ENCODE results near the gene SRSF9. TPM values are rescaled to one million over a fixed set of nuclear protein-coding genes. Genes with fewer than 3 reads are reported as not detected.
A peak's percentile ranks its signal among the peaks of the same experiment; 100 is the strongest.

The SRSF9 gene
- total RNA-seq, 1 donor from 2014 or later = 113 TPM

DNA sequence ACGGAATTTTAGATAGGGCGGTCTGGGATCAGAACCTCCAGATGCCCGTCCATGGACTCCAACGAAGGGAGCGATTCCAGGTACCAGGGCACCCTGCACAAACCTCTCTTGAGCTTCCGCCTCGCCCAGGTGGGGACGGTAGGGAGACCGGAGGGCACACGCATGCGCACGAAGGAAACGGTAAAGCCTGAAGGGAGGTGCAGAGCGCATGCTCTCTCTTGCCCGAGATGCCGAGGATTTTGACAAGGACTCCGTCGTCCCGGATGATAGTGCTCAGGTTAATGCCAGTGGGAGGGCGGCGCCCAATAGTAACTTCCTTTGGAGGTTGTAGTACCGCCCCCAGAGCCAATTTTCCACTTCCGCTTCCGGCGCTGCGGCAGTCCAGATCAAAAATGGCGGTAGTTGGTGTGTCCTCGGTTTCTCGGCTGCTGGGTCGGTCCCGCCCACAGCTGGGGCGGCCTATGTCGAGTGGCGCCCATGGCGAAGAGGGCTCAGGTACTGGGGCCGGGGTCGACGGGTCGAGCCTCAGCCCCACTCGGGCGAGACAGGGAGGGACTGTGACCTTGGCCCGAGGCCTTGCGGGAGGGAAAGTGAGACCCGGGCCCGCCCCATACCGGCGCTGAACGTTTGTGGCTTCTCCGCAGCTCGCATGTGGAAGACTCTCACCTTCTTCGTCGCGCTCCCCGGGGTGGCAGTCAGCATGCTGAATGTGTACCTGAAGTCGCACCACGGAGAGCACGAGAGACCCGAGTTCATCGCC lies 31.6 kb downstream of the SRSF9 start, which contains the start of gene COX6A1:
COX6A1 (plus strand) TSS at position 379 of the 760 bp plus-strand sequence; CDS start at position 393, 14 bp downstream.
- Mint-ChIP-seq H3K4me3 (ENCODE audit: unreplicated experiment) (peak within 1 kb of the TSS; percentile 90), H3K9me3 (ENCODE audit: low read depth) (no peaks in the 10 kb centered on the region), H3K27ac (ENCODE audit: unreplicated experiment) (peak within 1 kb of the TSS; percentile 76), H3K27me3 (ENCODE audit: low read depth) (no peaks in the 10 kb centered on the region), H3K36me3 (ENCODE audit: low read depth) (peaks cover 4% of the 10 kb centered on the region), H3K4me1 (ENCODE audit: low read depth) (peaks cover 25% of the 10 kb centered on the region)
- peak; percentile 98 for DNase-seq (ENCODE audit: low spot score)
- TF ChIP-seq, protein P1, sequence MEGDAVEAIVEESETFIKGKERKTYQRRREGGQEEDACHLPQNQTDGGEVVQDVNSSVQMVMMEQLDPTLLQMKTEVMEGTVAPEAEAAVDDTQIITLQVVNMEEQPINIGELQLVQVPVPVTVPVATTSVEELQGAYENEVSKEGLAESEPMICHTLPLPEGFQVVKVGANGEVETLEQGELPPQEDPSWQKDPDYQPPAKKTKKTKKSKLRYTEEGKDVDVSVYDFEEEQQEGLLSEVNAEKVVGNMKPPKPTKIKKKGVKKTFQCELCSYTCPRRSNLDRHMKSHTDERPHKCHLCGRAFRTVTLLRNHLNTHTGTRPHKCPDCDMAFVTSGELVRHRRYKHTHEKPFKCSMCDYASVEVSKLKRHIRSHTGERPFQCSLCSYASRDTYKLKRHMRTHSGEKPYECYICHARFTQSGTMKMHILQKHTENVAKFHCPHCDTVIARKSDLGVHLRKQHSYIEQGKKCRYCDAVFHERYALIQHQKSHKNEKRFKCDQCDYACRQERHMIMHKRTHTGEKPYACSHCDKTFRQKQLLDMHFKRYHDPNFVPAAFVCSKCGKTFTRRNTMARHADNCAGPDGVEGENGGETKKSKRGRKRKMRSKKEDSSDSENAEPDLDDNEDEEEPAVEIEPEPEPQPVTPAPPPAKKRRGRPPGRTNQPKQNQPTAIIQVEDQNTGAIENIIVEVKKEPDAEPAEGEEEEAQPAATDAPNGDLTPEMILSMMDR (IDR thresholded peaks at IDR 0.05) = no peak

DNA sequence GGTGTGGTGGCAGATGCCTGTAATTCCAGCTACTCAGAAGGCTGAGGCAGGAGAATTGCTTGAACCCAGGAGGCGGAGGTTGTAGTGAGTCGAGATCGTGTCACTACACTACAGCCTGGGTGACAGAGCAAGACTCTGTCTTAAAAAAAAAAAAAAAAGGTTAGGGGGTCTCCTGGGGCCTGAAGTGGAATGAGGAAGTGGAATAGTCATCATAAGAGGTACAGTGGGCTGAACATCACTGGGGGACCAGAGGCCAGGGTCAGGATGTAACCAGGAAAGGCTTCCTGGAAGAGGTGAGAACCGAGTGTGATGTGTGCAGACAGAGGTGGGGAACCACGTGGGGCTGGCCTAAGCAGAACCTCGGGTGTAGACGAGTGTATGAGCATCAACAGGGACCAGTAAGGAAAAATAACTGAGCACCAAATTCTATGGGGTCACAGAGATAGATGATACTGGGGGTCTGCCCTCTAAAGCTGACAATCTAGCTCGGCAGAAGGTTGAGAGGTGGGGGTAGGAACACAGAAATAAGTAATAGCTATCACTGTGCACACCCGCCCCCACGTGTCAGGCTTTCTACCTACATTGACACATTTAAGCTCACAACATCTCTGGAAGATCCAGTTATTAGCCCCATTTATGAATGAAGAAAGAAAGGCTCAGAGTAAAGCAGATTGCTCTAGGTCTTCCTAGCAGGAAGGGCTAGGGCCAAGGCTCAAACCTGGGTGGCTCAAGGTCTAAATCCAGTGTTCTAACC lies 36.6 kb downstream of the SRSF9 start:
- DNase-seq (ENCODE audit: low spot score) = no peak
- Mint-ChIP-seq H3K27ac (ENCODE audit: unreplicated experiment) (no peak overlapping the region), H3K9me3 (ENCODE audit: low read depth) (no peaks in the 10 kb centered on the region), H3K36me3 (ENCODE audit: low read depth) (no peaks in the 10 kb centered on the region), H3K4me1 (ENCODE audit: low read depth) (peaks cover 9% of the 10 kb centered on the region), H3K4me3 (ENCODE audit: unreplicated experiment) (no peak overlapping the region), H3K27me3 (ENCODE audit: low read depth) (no peaks in the 10 kb centered on the region)
- TF ChIP-seq, protein P1 (IDR thresholded peaks at IDR 0.05) = no peak

- H3K27me3 Mint-ChIP-seq (ENCODE audit: low read depth) = no peaks in the 10 kb centered on the region
- peaks cover 2% of the 10 kb centered on the region for H3K4me1 Mint-ChIP-seq (ENCODE audit: low read depth)
- H3K27ac Mint-ChIP-seq (ENCODE audit: unreplicated experiment) = no peak overlapping the region
- no peaks in the 10 kb centered on the region for H3K9me3 Mint-ChIP-seq (ENCODE audit: low read depth)
- TF ChIP-seq, protein P1 (IDR thresholded peaks at IDR 0.05) = no peak
- H3K36me3 Mint-ChIP-seq (ENCODE audit: low read depth) = no peaks in the 10 kb centered on the region
- no peak overlapping the region for H3K4me3 Mint-ChIP-seq (ENCODE audit: unreplicated experiment)
- peak; percentile 14 for DNase-seq (ENCODE audit: low spot score)
Observed at GRCh38 chr12:120429368-120429767, 40.2 kb downstream of the SRSF9 start.

GRCh38 chr12:120428597-120429229 lies 40.8 kb downstream of the SRSF9 start:
- peaks cover 2% of the 10 kb centered on the region for H3K4me1 Mint-ChIP-seq (ENCODE audit: low read depth)
- H3K4me3 Mint-ChIP-seq (ENCODE audit: unreplicated experiment) = no peak overlapping the region
- no peaks in the 10 kb centered on the region for H3K9me3 Mint-ChIP-seq (ENCODE audit: low read depth)
- DNase-seq (ENCODE audit: low spot score) = no peak
- no peaks in the 10 kb centered on the region for H3K27me3 Mint-ChIP-seq (ENCODE audit: low read depth)
- H3K36me3 Mint-ChIP-seq (ENCODE audit: low read depth) = no peaks in the 10 kb centered on the region
- TF ChIP-seq, protein P1 (IDR thresholded peaks at IDR 0.05) = no peak
- no peak overlapping the region for H3K27ac Mint-ChIP-seq (ENCODE audit: unreplicated experiment)

DNA sequence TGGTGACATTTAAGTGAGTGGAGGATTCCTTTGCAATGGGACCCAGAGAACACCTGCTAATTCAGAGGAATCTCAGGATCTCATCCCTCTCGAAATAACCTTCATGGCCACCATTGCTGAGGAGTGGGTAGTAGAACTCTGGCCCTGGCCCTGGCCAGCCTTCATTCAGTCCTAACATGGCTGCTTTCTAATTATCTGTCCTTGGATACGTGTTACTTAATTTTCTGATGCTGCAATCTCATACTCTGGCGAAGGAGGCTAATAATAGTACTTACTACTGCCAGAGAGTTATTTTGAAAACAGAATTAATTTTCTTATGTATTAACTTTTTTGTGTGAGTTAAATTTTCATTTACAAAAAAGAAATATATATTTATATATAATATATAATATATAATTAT lies 43.8 kb downstream of the SRSF9 start:
- Mint-ChIP-seq H3K9me3 (ENCODE audit: low read depth) (no peaks in the 10 kb centered on the region), H3K4me1 (ENCODE audit: low read depth) (peaks cover 2% of the 10 kb centered on the region), H3K4me3 (ENCODE audit: unreplicated experiment) (no peak overlapping the region), H3K27ac (ENCODE audit: unreplicated experiment) (no peak overlapping the region), H3K36me3 (ENCODE audit: low read depth) (no peaks in the 10 kb centered on the region), H3K27me3 (ENCODE audit: low read depth) (no peaks in the 10 kb centered on the region)
- TF ChIP-seq, protein P1 (IDR thresholded peaks at IDR 0.05) = no peak
- DNase-seq (ENCODE audit: low spot score) = no peak
